ENCODE data around the gene DHCR7. TPM values are rescaled to one million over a fixed set of nuclear protein-coding genes. Genes with fewer than 3 reads are reported as not detected.

The DHCR7 gene

GRCh38 chr11:71387200-71387599, 61.0 kb downstream of the DHCR7 start:
- no peak overlapping the region for H2BK120ac ChIP-seq (ENCODE audit: low read depth, low read length)
- H2BK15ac ChIP-seq (replicated peaks; ENCODE audit: low read depth): no peak overlapping the region
- H3K18ac ChIP-seq (ENCODE audit: low read length): no peak overlapping the region
- H3K23ac ChIP-seq (ENCODE audit: low read length): no peak overlapping the region
- H3K9ac ChIP-seq (ENCODE audit: low read length): no peak overlapping the region
- no peak overlapping the region for H3K27ac ChIP-seq (ENCODE audit: low read depth, low read length)
- H3K4ac ChIP-seq (ENCODE audit: low read depth, low read length): no peak overlapping the region
- no peak for DNase-seq
- no peaks in the 10 kb centered on the region for H3K4me1 ChIP-seq (ENCODE audit: control insufficient read depth, low read depth, low read length)
- H3K4me3 ChIP-seq (ENCODE audit: low read length): no peak overlapping the region
- no peak overlapping the region for H4K5ac ChIP-seq (ENCODE audit: low read length)
- H4K8ac ChIP-seq (ENCODE audit: low read depth, low read length): no peak overlapping the region
- H3K79me2 ChIP-seq (ENCODE audit: control insufficient read depth, insufficient read depth, low read length): no peaks in the 10 kb centered on the region
- H3K27me3 ChIP-seq (ENCODE audit: insufficient read depth, low read length, poor library complexity): peaks cover 6% of the 10 kb centered on the region
- no peak overlapping the region for H3K56ac ChIP-seq (ENCODE audit: low read length)
- no CpG with 5 or more reads among the region's 3 CpGs for WGBS (ENCODE audit: extremely low coverage, insufficient coverage, low lambda C conversion rate)
- H3K36me3 ChIP-seq (ENCODE audit: control insufficient read depth, insufficient read depth, low read length): no peaks in the 10 kb centered on the region
- H2AK5ac ChIP-seq (ENCODE audit: low read length): no peak overlapping the region
- H3K4me2 ChIP-seq (ENCODE audit: low read length): no peak overlapping the region
- no peak overlapping the region for H2BK5ac ChIP-seq (ENCODE audit: low read length)
- H3K79me1 ChIP-seq (ENCODE audit: low read length): no peaks in the 10 kb centered on the region

GRCh38 chr11:71386202-71386601, 62.0 kb downstream of the DHCR7 start:
- no peak overlapping the region for H3K4me2 ChIP-seq (ENCODE audit: low read length)
- H4K8ac ChIP-seq (ENCODE audit: low read depth, low read length): no peak overlapping the region
- H3K18ac ChIP-seq (ENCODE audit: low read length): no peak overlapping the region
- H3K36me3 ChIP-seq (ENCODE audit: control insufficient read depth, insufficient read depth, low read length): no peaks in the 10 kb centered on the region
- no peak overlapping the region for H3K56ac ChIP-seq (ENCODE audit: low read length)
- no peak overlapping the region for H4K5ac ChIP-seq (ENCODE audit: low read length)
- H2BK5ac ChIP-seq (ENCODE audit: low read length): no peak overlapping the region
- no peak for DNase-seq
- no peaks in the 10 kb centered on the region for H3K79me1 ChIP-seq (ENCODE audit: low read length)
- peaks cover under 1% of the 10 kb centered on the region for H3K27me3 ChIP-seq (ENCODE audit: insufficient read depth, low read length, poor library complexity)
- no peaks in the 10 kb centered on the region for H3K4me1 ChIP-seq (ENCODE audit: control insufficient read depth, low read depth, low read length)
- H3K4ac ChIP-seq (ENCODE audit: low read depth, low read length): no peak overlapping the region
- no peak overlapping the region for H3K9ac ChIP-seq (ENCODE audit: low read length)
- no peak overlapping the region for H3K23ac ChIP-seq (ENCODE audit: low read length)
- H2BK15ac ChIP-seq (replicated peaks; ENCODE audit: low read depth): no peak overlapping the region
- no peak overlapping the region for H2BK120ac ChIP-seq (ENCODE audit: low read depth, low read length)
- WGBS (ENCODE audit: extremely low coverage, insufficient coverage, low lambda C conversion rate): no CpG with 5 or more reads among the region's 4 CpGs
- no peak overlapping the region for H3K4me3 ChIP-seq (ENCODE audit: low read length)
- H3K79me2 ChIP-seq (ENCODE audit: control insufficient read depth, insufficient read depth, low read length): no peaks in the 10 kb centered on the region
- no peak overlapping the region for H3K27ac ChIP-seq (ENCODE audit: low read depth, low read length)
- H2AK5ac ChIP-seq (ENCODE audit: low read length): no peak overlapping the region

GRCh38 chr11:71385091-71385490, 63.1 kb downstream of the DHCR7 start:
- H3K56ac ChIP-seq (ENCODE audit: low read length): no peak overlapping the region
- H3K23ac ChIP-seq (ENCODE audit: low read length): no peak overlapping the region
- WGBS (ENCODE audit: extremely low coverage, insufficient coverage, low lambda C conversion rate): no CpG with 5 or more reads among the region's 6 CpGs
- H3K27me3 ChIP-seq (ENCODE audit: insufficient read depth, low read length, poor library complexity): no peaks in the 10 kb centered on the region
- H4K8ac ChIP-seq (ENCODE audit: low read depth, low read length): no peak overlapping the region
- H3K79me1 ChIP-seq (ENCODE audit: low read length): no peaks in the 10 kb centered on the region
- no peak overlapping the region for H3K4ac ChIP-seq (ENCODE audit: low read depth, low read length)
- no peaks in the 10 kb centered on the region for H3K4me1 ChIP-seq (ENCODE audit: control insufficient read depth, low read depth, low read length)
- H3K27ac ChIP-seq (ENCODE audit: low read depth, low read length): no peak overlapping the region
- H2AK5ac ChIP-seq (ENCODE audit: low read length): no peak overlapping the region
- H3K18ac ChIP-seq (ENCODE audit: low read length): no peak overlapping the region
- no peak overlapping the region for H2BK5ac ChIP-seq (ENCODE audit: low read length)
- no peak overlapping the region for H2BK120ac ChIP-seq (ENCODE audit: low read depth, low read length)
- no peak overlapping the region for H3K4me3 ChIP-seq (ENCODE audit: low read length)
- no peak overlapping the region for H3K9ac ChIP-seq (ENCODE audit: low read length)
- H4K5ac ChIP-seq (ENCODE audit: low read length): no peak overlapping the region
- DNase-seq: no peak
- H3K79me2 ChIP-seq (ENCODE audit: control insufficient read depth, insufficient read depth, low read length): no peaks in the 10 kb centered on the region
- no peak overlapping the region for H2BK15ac ChIP-seq (replicated peaks; ENCODE audit: low read depth)
- H3K4me2 ChIP-seq (ENCODE audit: low read length): no peak overlapping the region
- H3K36me3 ChIP-seq (ENCODE audit: control insufficient read depth, insufficient read depth, low read length): no peaks in the 10 kb centered on the region

- no peaks in the 10 kb centered on the region for H3K79me2 ChIP-seq (ENCODE audit: control insufficient read depth, insufficient read depth, low read length)
- H2BK15ac ChIP-seq (replicated peaks; ENCODE audit: low read depth): no peak overlapping the region
- H3K56ac ChIP-seq (ENCODE audit: low read length): no peak overlapping the region
- no peaks in the 10 kb centered on the region for H3K4me1 ChIP-seq (ENCODE audit: control insufficient read depth, low read depth, low read length)
- no peak overlapping the region for H3K23ac ChIP-seq (ENCODE audit: low read length)
- no peaks in the 10 kb centered on the region for H3K79me1 ChIP-seq (ENCODE audit: low read length)
- no peak overlapping the region for H4K5ac ChIP-seq (ENCODE audit: low read length)
- H4K8ac ChIP-seq (ENCODE audit: low read depth, low read length): no peak overlapping the region
- WGBS (ENCODE audit: extremely low coverage, insufficient coverage, low lambda C conversion rate): no CpG with 5 or more reads among the region's 8 CpGs
- H2AK5ac ChIP-seq (ENCODE audit: low read length): no peak overlapping the region
- no peaks in the 10 kb centered on the region for H3K27me3 ChIP-seq (ENCODE audit: insufficient read depth, low read length, poor library complexity)
- no peak overlapping the region for H3K27ac ChIP-seq (ENCODE audit: low read depth, low read length)
- no peak overlapping the region for H3K18ac ChIP-seq (ENCODE audit: low read length)
- H2BK5ac ChIP-seq (ENCODE audit: low read length): no peak overlapping the region
- H3K4me3 ChIP-seq (ENCODE audit: low read length): no peak overlapping the region
- no peak overlapping the region for H2BK120ac ChIP-seq (ENCODE audit: low read depth, low read length)
- H3K4me2 ChIP-seq (ENCODE audit: low read length): no peak overlapping the region
- H3K9ac ChIP-seq (ENCODE audit: low read length): no peak overlapping the region
- no peaks in the 10 kb centered on the region for H3K36me3 ChIP-seq (ENCODE audit: control insufficient read depth, insufficient read depth, low read length)
- no peak for DNase-seq
- no peak overlapping the region for H3K4ac ChIP-seq (ENCODE audit: low read depth, low read length)
Measured at GRCh38 chr11:71384561-71384960, 63.6 kb downstream of the DHCR7 start.

Small RNAs within 50 kb of the gene (small RNA-seq; reads per million reads assigned to genes)
- gene MIR6754 (ENCODE audit: insufficient read depth): not detected
